MM.1S (cell line): ENCODE measurements around the gene FGD4.

Experiments used
- DNase-seq: peaks from one replicate; pipeline ENCODE4 v3.0.0-alpha.2; 2015
- H2AFZ ChIP-seq: fragments of 300-600 bp; sonication (generic); 2 replicates; pipeline ENCODE4 v1.6.0; 2016; ENCODE audit warnings: antibody characterized with exemption, low read length
- H3F3A ChIP-seq: fragments of 300-600 bp; sonication (generic); 2 replicates; pipeline ENCODE4 v1.6.1; 2016; ENCODE audit warnings: mild to moderate bottlenecking, antibody characterized with exemption, low read length, moderate library complexity, mixed read lengths; ENCODE audit not compliant: insufficient read depth
- H3K27ac ChIP-seq: fragments of 300-600 bp; sonication (generic); 2 replicates; pipeline ENCODE4 v1.5.1; 2016; ENCODE audit warnings: mild to moderate bottlenecking, low read length
- H3K27me3 ChIP-seq: fragments of 300-600 bp; sonication (generic); replicated peaks from 2 replicates; pipeline ENCODE4 v1.6.0; 2016; ENCODE audit warnings: low read length; ENCODE audit not compliant: insufficient read depth
- H3K36me3 ChIP-seq: fragments of 300-600 bp; sonication (generic); replicated peaks from 2 replicates; pipeline ENCODE4 v1.6.1; 2016; ENCODE audit warnings: mild to moderate bottlenecking, low read length, mixed read lengths; ENCODE audit not compliant: insufficient read depth
- H3K4me1 ChIP-seq: fragments of 300-600 bp; sonication (generic); 2 replicates; pipeline ENCODE4 v1.6.1; 2016; ENCODE audit warnings: low read length, mixed read lengths
- H3K4me2 ChIP-seq: fragments of 300-600 bp; sonication (generic); 2 replicates; pipeline ENCODE4 v1.6.0; 2016; ENCODE audit warnings: low read depth, low read length
- H3K4me3 ChIP-seq: fragments of 300-600 bp; sonication (generic); 2 replicates; pipeline ENCODE4 v1.5.1; 2016; ENCODE audit warnings: low read length, mixed read lengths
- H3K79me2 ChIP-seq: fragments of 300-600 bp; sonication (generic); 2 replicates; pipeline ENCODE4 v1.6.1; 2016; ENCODE audit warnings: mixed run types, low read length, mixed read lengths
- H3K9ac ChIP-seq: fragments of 300-600 bp; sonication (generic); 2 replicates; pipeline ENCODE4 v1.6.1; 2016; ENCODE audit warnings: low read length, mixed read lengths
- H3K9me2 ChIP-seq: fragments of 300-600 bp; sonication (generic); replicated peaks from 2 replicates; pipeline ENCODE4 v1.6.1; 2016; ENCODE audit warnings: mild to moderate bottlenecking, low read length, mixed read lengths; ENCODE audit not compliant: insufficient read depth
- H3K9me3 ChIP-seq: fragments of 300-600 bp; sonication (generic); replicated peaks from 2 replicates; pipeline ENCODE4 v1.6.1; 2016; ENCODE audit warnings: mild to moderate bottlenecking, low read length, mixed read lengths; ENCODE audit not compliant: insufficient read depth
- H4K20me1 ChIP-seq: fragments of 300-600 bp; sonication (generic); 2 replicates; pipeline ENCODE4 v1.6.1; 2016; ENCODE audit warnings: mild to moderate bottlenecking, low read length, moderate library complexity, mixed read lengths; ENCODE audit not compliant: insufficient read depth
- CTCF ChIP-seq: fragments of 300-600 bp; sonication (generic); IDR thresholded peaks from 2 replicates; pipeline ENCODE4 v1.5.1; 2016; ENCODE audit warnings: antibody characterized with exemption, low read length, mixed read lengths
- EZH2 ChIP-seq: fragments of 300-600 bp; sonication (generic); optimal IDR thresholded peaks from 2 replicates; pipeline ENCODE3; 2017; ENCODE audit warnings: low read depth, mild to moderate bottlenecking, antibody characterized with exemption, low read length, mixed read lengths
- EZH2phosphoT487 ChIP-seq: fragments of 300-600 bp; sonication (generic); IDR thresholded peaks from 2 replicates; pipeline ENCODE4 v1.6.1; 2018; ENCODE audit warnings: antibody characterized with exemption, low read length

Gene FGD4

GRCh38 chr12:32686340-32686739 is 287.0 kb downstream of the FGD4 start:
- Histone ChIP-seq H4K20me1 (0 out of 2 replicates have a peak, but pooled peaks cover 4% of the 10 kb centered on the region), H3K4me2 (no peak overlapping the region), H3K4me3 (no peak overlapping the region), H3K36me3 (peaks cover 5% of the 10 kb centered on the region; the same call in 1 of the 2 replicates), H3K27ac (no peak overlapping the region), H3K27me3 (no peaks in the 10 kb centered on the region), H2AFZ (no peak overlapping the region), H3K9ac (no peak overlapping the region), H3K4me1 (no peaks in the 10 kb centered on the region), H3F3A (no peaks in the 10 kb centered on the region), H3K9me3 (no peaks in the 10 kb centered on the region), H3K9me2 (no peaks in the 10 kb centered on the region), H3K79me2 (peaks cover 97% of the 10 kb centered on the region)
- TF ChIP-seq EZH2 (no peak), CTCF (no peak), EZH2phosphoT487 (no peak)
- DNase-seq: no peak

GRCh38 chr12:32688786-32689185 is 289.4 kb downstream of the FGD4 start:
- H3F3A ChIP-seq: no peaks in the 10 kb centered on the region
- H3K9me2 ChIP-seq: no peaks in the 10 kb centered on the region
- TF ChIP-seq EZH2 (no peak), CTCF (no peak), EZH2phosphoT487 (no peak)
- H3K4me1 ChIP-seq: no peaks in the 10 kb centered on the region
- 0 out of 2 replicates have a peak, but pooled peaks cover 8% of the 10 kb centered on the region for H4K20me1 ChIP-seq
- H3K27me3 ChIP-seq: no peaks in the 10 kb centered on the region
- no peaks in the 10 kb centered on the region for H3K9me3 ChIP-seq
- H3K4me3 ChIP-seq: no peak overlapping the region
- no peak for DNase-seq
- H3K9ac ChIP-seq: no peak overlapping the region
- no peak overlapping the region for H3K4me2 ChIP-seq
- peaks cover 5% of the 10 kb centered on the region; the same call in 1 of the 2 replicates for H3K36me3 ChIP-seq
- no peak overlapping the region for H3K27ac ChIP-seq
- H3K79me2 ChIP-seq: peaks cover 100% of the 10 kb centered on the region
- H2AFZ ChIP-seq: no peak overlapping the region

- H3K27ac ChIP-seq: no peak overlapping the region
- peaks cover 100% of the 10 kb centered on the region for H3K79me2 ChIP-seq
- no peak overlapping the region for H3K9ac ChIP-seq
- 0 out of 2 replicates have a peak, but pooled peaks cover 8% of the 10 kb centered on the region for H4K20me1 ChIP-seq
- H3K36me3 ChIP-seq: 0 out of 2 replicates have a peak, but pooled peaks cover 6% of the 10 kb centered on the region
- no peak for DNase-seq
- H3K9me3 ChIP-seq: no peaks in the 10 kb centered on the region
- no peak overlapping the region for H3K4me3 ChIP-seq
- no peaks in the 10 kb centered on the region for H3K9me2 ChIP-seq
- H3K27me3 ChIP-seq: no peaks in the 10 kb centered on the region
- no peak overlapping the region for H3K4me2 ChIP-seq
- TF ChIP-seq EZH2: no peak
- TF ChIP-seq CTCF: no peak
- H2AFZ ChIP-seq: no peak overlapping the region
- H3K4me1 ChIP-seq: no peaks in the 10 kb centered on the region
- no peaks in the 10 kb centered on the region for H3F3A ChIP-seq
Observed at GRCh38 chr12:32690927-32691326, 291.6 kb downstream of the FGD4 start.
